GM18909 (cell line): Measurements from ENCODE around the gene PPP1R12C.
"Not testable (repeated sequence)": the region's sequence is repeated elsewhere in the genome, so short reads cannot be mapped to it uniquely, and the experiment has no call there.

Experiments
- ATAC-seq: cut with Tn5 transposase; IDR thresholded peaks from one replicate; pipeline ENCODE4 v1.9.1; 2021; ENCODE audit warnings: mild to moderate bottlenecking; ENCODE audit not compliant: unreplicated experiment, poor library complexity

PPP1R12C gene

DNA sequence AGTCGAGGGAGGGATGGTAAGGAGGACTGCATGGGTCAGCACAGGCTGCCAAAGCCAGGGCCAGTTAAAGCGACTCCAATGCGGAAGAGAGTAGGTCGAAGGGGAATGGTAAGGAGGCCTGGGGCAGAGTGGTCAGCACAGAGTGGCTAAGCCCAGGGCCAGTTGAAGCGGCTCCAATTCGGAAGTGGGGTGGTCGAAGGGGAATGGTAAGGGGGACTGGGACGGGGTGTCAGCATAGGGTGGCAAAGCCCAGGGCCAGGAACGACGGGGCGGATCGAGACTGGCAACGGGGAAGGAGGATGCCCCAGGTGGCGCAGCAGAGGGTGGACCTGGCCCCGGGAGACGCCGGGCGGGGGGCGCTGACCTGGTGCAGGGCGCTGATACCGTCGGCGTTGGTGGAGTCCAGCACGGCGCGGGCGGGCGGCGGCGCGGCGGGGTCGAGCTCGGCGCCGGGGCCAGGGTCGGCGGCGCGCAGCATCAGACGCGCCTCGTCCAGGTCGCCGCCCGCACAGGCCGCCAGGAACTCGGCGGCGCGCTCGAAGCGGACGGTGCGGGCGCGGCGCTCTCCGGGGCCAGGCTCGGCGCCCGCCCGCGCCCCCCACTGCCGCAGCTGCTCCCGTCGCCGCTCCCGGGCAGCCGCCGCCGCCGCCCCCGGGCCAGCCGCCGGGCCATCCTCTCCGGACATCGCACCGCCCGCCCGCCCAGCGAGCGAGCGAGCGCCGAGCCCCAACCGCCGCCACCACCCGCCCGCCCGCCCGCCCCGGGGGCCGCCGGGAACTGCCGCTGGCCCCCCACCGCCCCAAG lies at the start of gene PPP1R12C:
PPP1R12C (minus strand) TSS at position 779 of the 804 bp plus-strand sequence; CDS start at position 685, 94 bp downstream.
- peak; percentile 16 for ATAC-seq

DNA sequence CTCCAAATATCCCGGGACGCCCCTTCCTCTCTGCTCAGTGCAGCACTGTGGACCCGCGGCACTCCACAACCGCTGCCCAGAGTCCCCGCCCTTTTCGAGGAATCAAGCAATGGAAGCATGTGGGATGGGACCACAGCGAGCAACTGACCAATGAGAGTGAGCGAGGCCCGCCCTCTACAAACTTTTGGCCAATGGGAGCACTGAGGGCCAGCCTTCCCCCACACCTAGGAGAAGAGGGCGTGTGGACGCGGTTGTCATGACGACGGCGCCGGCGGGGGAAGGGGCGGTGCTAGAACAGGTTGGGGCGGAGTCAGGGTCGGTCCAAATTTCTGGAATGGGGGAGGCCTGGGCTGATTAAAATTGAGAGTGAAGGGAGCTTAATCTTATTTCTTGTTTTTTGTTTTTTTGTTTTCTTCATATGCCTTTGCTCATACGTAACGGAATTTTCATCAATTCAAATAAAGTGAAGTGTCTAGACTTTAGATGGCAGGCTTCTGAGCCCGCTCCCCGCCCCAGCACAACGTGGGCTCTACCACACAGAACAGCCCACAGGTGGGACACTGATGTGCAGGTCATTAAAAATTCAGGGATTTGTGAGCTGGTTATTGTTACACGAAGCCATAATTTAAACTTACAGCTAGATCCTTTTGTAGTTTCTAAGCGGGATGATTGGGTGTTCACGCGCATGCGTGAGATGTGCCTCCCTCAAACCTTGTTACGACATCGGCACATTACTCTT lies 49.3 kb upstream of the PPP1R12C start, which contains the start of gene DNAAF3:
DNAAF3 (minus strand) TSS at position 84 of the 739 bp plus-strand sequence. CDS start 200 bp downstream, outside the sequence.
- ATAC-seq = peak; percentile 80

DNA sequence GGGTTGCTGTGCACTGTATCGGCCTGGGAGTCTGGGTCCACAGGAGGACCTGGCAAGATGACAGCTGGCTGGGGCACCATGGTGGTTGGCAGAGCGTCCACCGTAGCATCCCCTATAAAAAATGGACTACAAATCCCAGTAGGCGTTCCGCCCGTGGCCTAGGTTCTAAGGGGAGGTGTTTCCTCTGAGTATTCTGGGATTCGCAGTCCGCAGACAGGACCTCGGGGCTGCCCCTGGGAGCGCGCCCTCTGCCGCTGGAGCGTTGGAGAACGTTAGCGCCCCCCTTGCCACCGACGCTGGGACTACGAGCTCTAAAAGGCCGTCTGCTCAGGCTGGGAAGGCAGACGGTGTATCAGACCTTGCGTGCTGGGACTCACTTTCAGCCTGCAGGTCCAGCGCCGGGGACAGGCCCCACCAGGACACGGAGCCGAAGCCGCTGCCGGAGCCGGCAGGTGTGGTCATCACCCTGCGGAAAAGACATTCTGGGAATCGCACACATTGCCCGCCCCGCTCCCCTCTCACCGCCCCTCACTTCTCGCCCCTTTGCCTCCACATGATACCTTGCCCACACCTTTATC lies 48.6 kb upstream of the PPP1R12C start:
- ATAC-seq = peak; percentile 23

DNA sequence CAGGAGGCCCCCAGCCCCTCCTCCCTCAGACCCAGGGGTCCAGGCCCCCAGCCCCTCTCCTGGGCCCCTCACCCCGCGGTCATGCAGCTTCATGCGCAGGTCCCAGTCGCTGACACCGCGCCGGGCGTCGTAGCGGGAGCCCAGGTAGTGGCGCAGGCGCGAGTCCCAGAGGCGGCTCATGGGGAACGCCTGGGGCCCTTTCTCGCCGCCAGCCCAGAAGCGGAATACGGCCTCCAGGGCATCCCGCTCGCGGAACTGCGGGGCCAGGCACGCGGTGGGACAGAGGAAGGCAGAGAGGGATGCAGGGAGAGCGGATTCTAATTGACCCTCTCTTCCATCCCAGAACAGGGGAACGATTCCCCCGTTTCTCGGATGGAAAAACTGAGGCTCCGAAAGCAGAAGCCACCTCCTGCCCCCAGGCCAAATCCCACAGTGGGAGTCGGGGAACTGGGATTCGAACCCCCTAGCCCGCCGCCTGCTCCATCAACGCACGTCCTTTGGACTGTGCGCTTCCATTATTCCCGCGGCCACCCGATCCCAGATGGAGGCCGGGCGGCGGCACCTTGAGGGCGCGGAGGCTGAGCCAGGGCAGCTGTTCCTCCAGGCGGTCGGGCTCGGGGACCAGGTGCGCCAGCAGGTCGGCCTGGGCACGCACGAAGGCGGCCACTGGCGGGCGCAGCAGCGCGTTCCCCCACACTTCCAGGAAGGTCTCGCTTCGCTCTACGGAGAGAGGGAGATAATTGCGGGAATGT lies 44.3 kb upstream of the PPP1R12C start:
- no peak for ATAC-seq

DNA sequence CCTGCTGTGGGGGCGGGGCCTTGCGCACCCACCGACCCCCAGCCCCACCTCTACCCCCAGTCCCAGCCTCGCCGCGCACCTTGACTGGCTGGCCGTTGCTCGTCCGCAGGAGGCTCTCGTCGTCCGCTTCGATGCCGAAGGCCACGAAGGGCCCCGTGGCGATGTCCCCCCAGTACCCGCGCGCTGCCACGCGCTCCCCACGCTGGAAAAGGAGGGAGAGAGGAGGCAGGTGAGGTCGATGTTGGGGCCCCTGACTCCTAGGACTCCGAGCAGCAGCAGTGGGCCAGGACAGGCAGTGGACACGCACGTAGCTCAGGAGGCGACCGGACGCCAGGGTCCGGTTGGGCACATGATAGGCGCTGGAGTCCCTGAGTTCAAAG lies 43.5 kb upstream of the PPP1R12C start:
- ATAC-seq = no peak

DNA sequence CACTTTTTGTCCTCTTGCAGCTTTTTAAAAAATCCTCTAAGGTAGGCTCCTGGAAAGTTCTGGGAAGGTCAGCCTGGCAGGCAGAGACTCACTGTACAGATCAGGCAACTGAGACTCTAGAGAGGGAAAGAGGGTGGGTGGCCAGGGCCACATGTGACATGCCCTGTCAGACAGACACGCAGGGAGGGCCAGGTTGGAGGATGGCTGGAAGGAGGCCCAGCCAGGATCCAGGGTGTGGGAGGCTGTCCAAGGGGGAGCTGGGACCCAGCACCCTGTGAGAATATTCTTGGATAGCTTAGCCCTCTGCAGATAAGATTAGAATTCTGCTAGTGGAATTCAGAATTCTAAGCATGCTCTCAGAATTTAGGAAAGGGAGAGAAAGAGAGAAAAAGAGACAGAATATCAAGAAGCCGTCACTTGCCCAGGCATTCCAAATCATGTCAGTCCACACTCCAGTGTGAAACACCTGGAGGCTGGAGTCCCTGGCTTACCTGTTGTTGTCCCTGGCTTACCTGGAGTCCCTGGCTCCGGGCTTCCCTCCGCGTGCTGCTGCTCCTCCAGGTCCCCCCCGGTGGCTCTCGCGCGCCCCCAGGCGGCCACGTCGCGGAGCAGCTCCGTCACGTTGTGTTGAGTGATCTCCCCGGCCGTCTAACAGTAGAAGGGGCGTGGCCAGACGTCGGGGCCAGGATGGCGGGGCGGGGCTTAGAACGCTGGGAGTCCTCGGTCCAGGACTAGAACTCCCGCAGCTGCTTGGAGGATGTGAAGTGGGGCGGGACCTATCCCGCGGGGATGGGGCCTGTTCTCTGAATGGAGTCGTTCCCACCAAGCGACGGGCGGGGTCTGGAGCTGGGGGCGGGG lies 42.9 kb upstream of the PPP1R12C start:
- no peak for ATAC-seq

DNA sequence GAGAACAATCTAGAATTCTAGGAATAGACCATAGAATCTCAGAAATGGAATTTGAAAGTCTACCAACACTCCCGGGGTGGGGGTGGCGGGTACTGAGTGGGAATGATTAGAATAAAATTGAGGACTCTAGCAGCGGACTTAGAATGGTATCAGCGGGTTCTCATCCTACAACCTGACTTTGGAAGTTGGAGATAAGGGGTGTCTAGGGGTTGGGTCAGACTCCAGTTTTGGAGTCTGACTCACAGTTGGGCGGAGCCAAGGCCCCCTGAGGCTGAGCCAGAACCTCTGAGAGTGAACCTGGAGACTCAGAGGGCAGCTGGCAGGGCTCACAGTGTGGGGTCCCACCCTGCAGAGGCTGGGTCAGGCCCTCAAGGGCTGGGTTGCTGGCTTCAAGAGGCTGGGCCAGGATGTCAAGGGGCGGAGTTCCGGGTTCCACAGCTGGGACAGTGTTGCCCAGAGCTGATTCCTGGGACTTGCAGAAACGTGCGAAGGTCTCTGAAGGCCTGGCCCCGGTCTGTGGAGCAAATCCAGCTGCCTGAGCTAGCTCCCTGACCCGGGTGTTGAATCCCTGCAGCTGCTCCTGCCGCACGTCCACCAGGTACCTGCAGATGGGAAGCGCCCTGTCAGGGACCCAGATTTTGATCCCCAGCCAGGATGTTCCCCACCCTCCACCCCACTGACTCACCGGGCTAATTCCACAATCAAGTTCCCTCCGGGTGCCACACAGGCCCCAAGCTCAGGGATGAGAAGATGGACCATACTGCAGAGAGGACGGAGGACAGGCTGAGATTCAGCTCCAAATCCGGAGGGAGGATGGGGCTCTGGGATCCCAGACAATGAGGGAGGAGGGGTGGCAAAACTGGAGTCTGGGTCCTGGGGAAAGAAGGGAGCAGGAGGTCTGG lies 41.7 kb upstream of the PPP1R12C start:
- no peak for ATAC-seq

DNA sequence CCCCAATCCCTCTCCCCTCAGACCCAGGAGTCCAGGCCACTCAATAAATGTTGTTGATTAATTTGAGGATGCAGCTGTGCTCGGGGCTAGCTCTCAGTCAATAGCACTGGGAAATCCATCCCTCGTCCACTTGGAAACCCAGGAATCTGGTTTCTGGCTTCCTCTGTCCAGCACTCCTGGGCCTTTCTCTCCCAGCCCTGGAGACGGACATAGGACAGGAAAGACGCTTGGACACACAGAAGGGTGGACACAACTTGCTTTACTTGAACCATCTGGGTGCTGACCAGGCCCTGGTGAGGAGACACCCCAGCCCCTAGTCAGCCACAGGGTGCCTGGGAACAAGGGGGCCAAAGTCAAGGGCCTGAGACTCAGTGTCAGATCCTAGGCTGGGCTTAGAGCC lies 41.0 kb upstream of the PPP1R12C start:
- no peak for ATAC-seq

DNA sequence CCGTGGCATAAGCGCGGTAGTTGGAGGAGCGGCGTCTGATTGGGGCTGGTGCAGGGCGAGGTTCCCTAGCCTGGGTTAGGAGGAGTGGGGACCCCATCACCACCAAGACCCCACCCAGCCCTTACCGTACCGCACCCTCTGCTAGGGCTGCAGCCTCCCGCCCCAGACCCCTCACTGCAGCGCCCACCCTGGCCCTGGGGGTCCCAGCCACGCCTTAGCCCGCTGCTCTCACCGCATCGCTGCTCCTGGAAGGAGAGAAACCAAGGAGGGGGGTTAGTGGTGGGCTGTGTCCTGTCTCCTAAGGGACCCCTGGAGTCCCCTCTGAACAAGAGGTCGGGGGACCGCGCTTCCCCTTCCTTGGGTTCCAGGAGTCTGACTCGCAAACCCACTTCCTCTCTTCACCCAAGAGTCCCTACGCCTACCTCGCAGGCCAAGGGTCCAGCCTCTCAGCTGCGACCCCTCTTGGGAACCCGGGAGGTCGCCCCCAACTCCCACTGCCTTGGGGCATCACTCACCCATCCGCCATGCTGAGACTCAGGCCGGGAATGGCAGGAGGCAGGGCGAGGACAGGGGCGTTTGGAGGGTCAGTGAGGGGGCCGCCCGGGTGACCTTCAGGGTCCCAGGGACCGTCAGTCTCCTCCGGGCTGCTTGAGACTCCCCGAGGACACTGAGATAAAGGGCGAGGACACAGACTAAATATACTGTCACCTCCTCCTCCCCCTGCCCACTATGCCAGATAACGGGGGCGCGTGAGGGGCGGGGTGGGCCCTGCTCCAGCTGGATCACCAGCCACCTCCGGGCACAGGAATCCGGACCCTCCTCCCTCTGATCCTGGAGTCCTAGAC lies 39.8 kb upstream of the PPP1R12C start, which contains the start of gene TNNI3:
TNNI3 (minus strand) TSS at position 669 of the 845 bp plus-strand sequence; CDS start at position 526, 143 bp downstream.
- ATAC-seq = no peak

DNA sequence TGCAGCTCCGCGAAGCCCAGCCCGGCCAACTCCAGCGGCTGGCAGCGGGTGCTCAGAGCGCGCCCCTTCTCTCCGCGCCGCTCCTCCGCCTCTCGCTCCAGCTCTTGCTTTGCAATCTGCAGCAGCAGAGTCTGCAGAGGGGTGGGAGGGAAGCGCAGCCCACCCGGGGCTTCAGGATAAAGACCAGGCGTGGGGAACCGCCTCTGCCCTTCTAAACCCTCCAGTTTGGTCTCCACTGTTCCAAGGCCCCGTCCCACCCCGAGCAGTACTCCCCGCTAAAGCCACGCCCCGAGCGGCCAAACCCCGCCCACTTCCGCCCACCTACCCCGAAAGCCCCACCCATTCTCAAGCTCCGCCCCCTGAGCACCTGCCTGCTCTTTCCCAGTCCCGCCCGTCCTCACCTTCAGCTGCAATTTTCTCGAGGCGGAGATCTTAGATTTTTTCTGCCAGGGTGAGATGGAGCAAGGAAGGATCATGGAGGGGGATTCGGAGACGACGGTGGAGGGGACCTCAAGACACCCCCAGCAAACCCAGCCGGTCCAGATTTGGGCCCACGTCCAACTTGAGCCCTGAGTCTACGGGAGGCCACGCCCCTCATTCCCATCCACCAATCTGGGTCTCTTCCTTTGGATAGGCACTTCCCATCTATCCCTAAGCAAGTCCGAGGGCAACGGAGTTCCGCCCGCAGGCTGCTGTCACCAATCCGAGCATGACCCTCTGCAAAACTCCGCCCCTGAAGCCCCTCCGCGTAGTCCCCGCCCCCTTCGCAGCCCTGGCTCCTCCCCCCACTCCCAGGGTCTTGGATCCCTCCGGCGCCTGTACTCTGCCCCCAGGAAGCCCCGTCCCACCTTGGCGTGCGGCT lies 39.0 kb upstream of the PPP1R12C start:
- ATAC-seq = no peak

DNA sequence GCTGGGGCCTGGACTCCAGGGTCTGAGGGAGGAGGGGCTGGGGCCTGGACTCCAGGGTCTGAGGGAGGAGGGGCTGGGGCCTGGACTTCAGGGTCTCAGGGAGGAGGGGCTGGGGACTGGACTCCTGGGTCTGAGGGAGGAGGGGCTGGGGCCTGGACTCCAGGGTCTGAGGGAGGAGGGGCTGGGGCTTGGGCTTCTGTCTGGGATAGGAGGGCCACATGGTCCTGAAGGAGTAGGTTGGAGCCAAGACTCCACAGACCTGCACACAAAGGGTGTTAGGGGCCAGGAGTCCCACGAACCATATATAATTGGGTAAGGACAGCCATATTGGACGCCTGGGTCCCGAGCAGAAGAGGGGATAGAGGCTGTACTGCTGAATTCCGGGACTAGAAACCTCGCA lies 38.3 kb upstream of the PPP1R12C start:
- ATAC-seq = not testable (repeated sequence)

DNA sequence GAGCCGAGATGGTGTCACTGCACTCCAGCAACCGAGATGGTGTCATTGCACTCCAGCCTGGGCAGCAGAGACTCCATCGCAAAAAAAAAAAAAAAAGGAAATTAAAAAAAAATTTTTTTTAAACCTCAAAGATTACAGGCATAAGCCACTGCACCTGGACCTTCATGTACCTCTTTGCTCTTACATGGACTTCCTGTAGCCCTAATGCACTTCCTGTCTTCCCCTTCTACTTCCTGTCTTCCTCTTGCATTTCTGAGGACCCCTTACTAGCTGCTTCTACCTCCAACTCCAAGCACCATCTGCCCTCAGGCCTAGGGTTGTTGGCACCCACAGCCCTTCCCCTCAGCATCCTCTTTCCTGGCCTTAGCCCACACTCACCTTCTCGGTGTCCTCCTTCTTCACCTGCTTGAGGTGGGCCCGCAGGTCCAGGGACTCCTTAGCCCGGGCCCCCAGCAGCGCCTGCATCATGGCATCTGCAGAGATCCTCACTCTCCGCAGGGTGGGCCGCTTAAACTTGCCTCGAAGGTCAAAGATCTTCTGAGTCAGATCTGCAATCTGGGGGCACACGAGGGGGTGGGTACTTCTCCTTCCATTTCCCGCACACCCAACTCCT lies 36.3 kb upstream of the PPP1R12C start:
- ATAC-seq = no peak

DNA sequence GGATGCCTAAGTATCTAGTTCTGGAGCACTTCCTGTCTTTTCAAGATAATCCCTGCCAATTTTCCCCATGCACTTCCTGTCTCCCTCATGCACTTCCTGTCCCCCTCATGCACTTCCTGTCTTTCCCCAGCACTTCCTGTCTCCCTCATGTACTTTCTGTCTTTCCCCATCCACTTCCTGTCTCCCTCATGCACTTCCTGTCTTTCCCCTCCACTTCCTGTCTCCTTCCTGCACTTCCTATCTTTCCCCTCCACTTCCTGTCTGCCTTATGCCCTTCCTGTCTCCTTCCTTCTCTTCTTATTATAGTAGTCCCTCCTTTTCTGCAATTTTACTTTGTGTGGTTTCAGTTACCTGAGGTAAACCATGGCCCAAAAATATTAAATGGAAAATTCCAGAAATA lies 34.6 kb upstream of the PPP1R12C start:
- no peak for ATAC-seq

DNA sequence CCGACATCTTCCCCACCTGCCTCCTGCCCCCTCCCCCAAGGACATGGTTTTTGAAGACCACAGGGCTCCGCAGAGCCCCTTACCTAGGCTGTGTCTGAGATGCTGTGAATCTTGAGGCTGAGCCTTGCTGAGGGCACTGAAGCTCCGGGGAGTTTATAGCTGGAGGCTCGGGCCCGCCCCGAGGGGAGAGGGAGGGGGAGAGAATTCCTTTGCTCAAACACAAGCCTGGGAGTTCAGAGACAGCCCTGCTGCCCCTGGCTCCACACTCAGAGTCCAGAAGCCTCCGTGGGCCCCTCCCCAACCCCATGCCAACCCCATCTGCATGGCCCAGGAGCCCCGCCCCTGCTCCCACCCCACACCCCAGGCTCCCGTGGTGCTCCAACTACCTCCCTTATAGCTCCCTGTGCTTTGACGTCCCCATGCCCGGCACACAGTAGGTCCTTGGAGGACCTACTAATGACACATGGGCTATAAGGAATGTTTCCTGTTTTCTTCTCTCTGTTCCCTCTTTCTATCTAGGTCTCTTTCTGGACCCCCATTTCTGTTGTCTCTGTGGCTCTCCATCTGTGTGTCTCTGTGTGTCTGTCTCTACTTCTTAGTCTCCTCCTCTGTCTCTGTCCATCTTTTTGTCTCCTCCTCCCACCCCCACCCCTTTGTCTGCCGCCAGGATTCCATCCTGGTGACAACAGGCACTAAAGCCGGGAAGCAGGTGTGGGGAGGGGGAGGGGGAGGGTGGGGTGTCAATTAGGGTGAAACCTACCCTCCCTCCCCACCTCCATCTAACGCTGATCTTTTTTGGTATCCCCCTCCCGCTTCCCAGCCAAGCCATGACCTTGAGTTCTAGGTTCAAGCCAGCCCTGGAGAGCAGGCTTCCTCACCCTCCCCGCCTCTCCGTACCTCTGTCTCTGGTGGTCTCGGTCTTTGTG lies 31.9 kb upstream of the PPP1R12C start, which contains the start of gene TNNT1:
TNNT1 (minus strand) TSS at position 129 of the 926 bp plus-strand sequence. CDS start 2,049 bp downstream, outside the sequence.
- ATAC-seq = no peak
